Measurements from ENCODE around the gene PAN2.
"Not testable (repeated sequence)": the region's sequence is repeated elsewhere in the genome, so short reads cannot be mapped to it uniquely, and the experiment has no call there.

The PAN2 gene

DNA sequence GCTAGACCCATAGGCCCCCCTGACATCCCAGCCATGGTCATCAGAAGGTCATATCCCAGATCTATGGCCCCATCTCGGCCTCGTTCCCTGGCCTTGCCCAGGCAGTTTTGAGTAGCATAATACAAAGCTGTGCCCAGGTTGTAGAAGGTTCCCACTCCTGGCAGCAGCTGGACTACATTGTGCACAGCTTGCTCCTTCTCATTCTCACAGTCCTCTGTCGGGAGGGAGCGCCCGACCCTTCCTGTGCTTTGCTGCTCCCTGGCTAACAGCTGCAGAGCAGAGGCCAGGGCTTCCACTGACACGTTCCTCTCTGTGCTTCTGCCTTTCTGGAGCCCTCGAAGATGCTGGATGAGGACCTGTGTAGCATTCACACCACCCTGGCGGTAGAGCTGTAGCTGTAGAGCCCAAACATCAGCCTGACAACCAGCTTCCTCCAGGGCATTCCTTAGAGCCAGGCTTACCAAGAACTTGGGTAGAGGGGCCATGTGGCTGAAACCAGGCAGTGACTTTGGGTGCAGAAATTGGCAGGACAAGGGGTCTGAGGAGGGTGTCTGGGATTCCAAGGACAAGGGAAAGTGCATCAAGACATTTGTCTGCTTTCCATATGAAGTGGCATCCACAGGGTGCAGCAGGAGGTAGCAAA, 27.8 kb upstream of the PAN2 start:
- no peak overlapping the region for H3K9ac ChIP-seq (ENCODE audit: low read depth, low read length)
- no peak overlapping the region for H3K4me3 ChIP-seq (ENCODE audit: low read length)
- peaks cover 18% of the 10 kb centered on the region for H3K4me1 ChIP-seq (ENCODE audit: control insufficient read depth, insufficient read depth, low read length)
- H3K27me3 ChIP-seq (ENCODE audit: control insufficient read depth, insufficient read depth, low read length): no peaks in the 10 kb centered on the region
- no peaks in the 10 kb centered on the region for H3K36me3 ChIP-seq (ENCODE audit: insufficient read depth, low read length)
- no peaks in the 10 kb centered on the region for H3K9me3 ChIP-seq (replicated peaks; ENCODE audit: low read length)
- no peak overlapping the region for H3K4me2 ChIP-seq (ENCODE audit: low read length)

DNA sequence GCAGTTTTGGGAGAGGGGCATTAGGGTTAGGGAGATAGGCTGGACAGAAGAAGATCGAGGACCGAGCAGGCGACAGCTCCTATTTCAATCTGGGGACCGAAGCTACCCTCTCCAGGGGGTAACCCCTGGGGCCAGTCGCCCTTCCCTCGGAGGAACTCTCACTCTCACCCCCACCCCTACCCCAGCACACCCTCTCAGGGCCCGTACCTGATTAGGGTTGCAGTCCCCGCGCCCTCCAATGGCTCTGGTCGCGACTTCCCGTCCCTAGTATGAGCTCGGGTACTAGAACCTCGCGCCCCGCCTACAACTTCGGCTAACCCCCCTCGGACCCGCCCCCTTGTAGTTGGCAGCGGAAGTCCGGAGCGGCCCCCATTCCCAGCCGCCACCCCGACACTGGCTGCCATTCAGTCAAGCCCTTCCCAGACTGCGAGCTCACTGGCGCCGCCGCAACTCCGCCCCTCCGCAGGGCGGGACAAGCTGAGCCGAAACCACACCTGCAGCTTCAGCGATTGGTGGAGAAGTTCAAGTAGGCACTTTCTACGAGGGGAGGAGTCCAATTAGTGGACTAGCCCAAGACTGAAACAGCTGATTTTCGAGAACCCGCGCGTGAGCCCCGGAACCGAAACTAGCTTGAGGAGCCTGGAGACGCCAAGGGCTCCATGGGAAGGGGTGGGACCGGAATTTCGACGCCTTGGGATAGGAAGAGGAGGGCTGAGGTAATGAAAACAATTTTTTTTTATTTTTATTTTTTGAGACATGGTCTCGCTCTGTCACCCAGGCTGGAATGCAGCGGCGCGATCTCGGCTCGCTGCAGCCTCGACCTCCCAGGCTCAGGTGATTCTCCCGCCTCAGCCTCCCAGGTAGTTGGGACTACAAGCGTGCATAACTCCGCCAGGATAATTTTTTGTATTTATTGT, 26.3 kb upstream of the PAN2 start, which contains the start of gene STAT2:
STAT2 (minus strand) TSS at position 257 of the 917 bp plus-strand sequence. CDS start 3,536 bp downstream, outside the sequence.
- H3K4me1 ChIP-seq (ENCODE audit: control insufficient read depth, insufficient read depth, low read length): peaks cover 18% of the 10 kb centered on the region
- peak within 1 kb of the TSS; percentile 85 for H3K4me3 ChIP-seq (ENCODE audit: low read length)
- H3K9me3 ChIP-seq (replicated peaks; ENCODE audit: low read length): no peaks in the 10 kb centered on the region
- H3K36me3 ChIP-seq (ENCODE audit: insufficient read depth, low read length): peaks cover 13% of the 10 kb centered on the region
- peak within 1 kb of the TSS; percentile 90 for H3K4me2 ChIP-seq (ENCODE audit: low read length)
- H3K27me3 ChIP-seq (ENCODE audit: control insufficient read depth, insufficient read depth, low read length): no peaks in the 10 kb centered on the region
- H3K9ac ChIP-seq (ENCODE audit: low read depth, low read length): peak within 1 kb of the TSS; percentile 94

DNA sequence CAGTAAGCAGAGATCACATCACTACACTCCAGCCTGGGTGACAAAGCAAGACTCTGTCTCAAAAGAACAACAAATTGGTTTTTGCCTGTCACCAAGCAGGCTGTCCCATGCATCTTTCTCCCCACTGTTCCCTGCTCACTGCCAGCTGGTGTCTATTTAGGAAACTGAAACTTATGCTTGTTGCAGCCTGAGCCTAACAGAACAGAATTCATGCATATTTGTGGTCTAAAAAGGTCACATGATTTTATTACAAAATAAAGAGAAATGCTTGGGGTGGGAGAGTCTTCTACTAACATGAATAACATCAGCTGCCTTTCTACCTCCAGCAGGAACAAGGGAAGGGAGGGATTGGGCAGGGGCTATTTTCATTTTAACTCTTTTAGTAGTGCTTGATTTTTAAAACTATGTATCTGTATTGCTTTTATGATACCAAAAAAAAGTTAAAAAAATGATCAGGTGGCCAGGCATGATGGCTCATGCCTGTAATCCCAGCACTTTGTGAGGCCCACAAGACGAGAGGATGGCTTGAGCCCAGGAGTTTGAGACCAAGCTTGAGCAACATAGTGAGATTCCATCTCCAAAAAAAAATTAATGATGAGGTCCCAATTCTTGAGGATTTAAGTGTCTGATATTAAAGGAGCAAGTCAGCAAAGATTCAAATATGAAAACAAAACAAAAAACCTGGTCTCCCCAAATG, 25.2 kb upstream of the PAN2 start:
- no peaks in the 10 kb centered on the region for H3K27me3 ChIP-seq (ENCODE audit: control insufficient read depth, insufficient read depth, low read length)
- H3K9ac ChIP-seq (ENCODE audit: low read depth, low read length): peak overlapping the region; percentile 94
- H3K4me3 ChIP-seq (ENCODE audit: low read length): peak overlapping the region; percentile 85
- peaks cover 18% of the 10 kb centered on the region for H3K4me1 ChIP-seq (ENCODE audit: control insufficient read depth, insufficient read depth, low read length)
- peaks cover 24% of the 10 kb centered on the region for H3K36me3 ChIP-seq (ENCODE audit: insufficient read depth, low read length)
- H3K4me2 ChIP-seq (ENCODE audit: low read length): peak overlapping the region; percentile 90
- H3K9me3 ChIP-seq (replicated peaks; ENCODE audit: low read length): no peaks in the 10 kb centered on the region

DNA sequence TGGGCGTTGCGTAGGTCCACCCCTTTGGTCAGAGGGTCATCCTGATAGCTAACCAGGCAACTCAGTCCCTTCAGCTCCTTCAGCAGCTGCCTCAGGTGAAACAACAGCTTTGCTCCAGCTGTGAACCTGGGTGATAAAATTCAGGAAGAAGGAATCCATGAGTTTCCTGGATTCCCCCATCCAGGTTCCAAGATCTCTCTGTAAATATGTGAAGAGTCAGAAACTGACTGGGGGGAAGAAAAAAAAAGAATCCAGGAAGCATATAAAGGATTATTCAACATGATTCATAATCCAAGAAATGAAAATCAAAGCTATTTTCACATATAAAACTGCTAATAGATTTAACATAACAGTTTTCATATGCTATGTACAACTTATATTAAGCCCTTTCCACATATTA, 17.5 kb upstream of the PAN2 start:
- H3K4me3 ChIP-seq (ENCODE audit: low read length): no peak overlapping the region
- no peaks in the 10 kb centered on the region for H3K27me3 ChIP-seq (ENCODE audit: control insufficient read depth, insufficient read depth, low read length)
- no peaks in the 10 kb centered on the region for H3K9me3 ChIP-seq (replicated peaks; ENCODE audit: low read length)
- H3K4me2 ChIP-seq (ENCODE audit: low read length): no peak overlapping the region
- H3K9ac ChIP-seq (ENCODE audit: low read depth, low read length): no peak overlapping the region
- no peaks in the 10 kb centered on the region for H3K4me1 ChIP-seq (ENCODE audit: control insufficient read depth, insufficient read depth, low read length)
- peaks cover 76% of the 10 kb centered on the region for H3K36me3 ChIP-seq (ENCODE audit: insufficient read depth, low read length)

DNA sequence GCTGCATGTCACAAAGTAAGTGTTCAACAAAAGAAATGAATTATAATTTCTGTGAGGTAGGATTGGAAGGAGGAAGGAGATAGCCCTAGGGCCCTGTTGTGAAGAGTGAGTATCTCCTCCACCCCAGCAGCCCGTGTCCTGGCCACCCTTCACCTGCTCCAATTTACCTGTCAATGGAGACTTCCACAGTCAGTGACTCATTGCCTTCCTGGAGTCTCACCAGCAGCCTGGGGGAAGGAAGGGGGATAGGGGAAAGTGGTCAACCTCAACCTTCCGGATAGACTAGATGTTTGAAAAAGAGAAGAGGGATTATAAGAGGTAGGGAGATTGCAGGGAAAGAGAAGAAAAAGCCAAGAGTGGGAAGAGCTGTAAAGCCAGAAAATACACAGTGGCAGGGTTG, 16.9 kb upstream of the PAN2 start:
- H3K27me3 ChIP-seq (ENCODE audit: control insufficient read depth, insufficient read depth, low read length): no peaks in the 10 kb centered on the region
- H3K4me2 ChIP-seq (ENCODE audit: low read length): no peak overlapping the region
- no peaks in the 10 kb centered on the region for H3K9me3 ChIP-seq (replicated peaks; ENCODE audit: low read length)
- H3K4me3 ChIP-seq (ENCODE audit: low read length): no peak overlapping the region
- no peaks in the 10 kb centered on the region for H3K4me1 ChIP-seq (ENCODE audit: control insufficient read depth, insufficient read depth, low read length)
- H3K9ac ChIP-seq (ENCODE audit: low read depth, low read length): no peak overlapping the region
- peaks cover 76% of the 10 kb centered on the region for H3K36me3 ChIP-seq (ENCODE audit: insufficient read depth, low read length)

DNA sequence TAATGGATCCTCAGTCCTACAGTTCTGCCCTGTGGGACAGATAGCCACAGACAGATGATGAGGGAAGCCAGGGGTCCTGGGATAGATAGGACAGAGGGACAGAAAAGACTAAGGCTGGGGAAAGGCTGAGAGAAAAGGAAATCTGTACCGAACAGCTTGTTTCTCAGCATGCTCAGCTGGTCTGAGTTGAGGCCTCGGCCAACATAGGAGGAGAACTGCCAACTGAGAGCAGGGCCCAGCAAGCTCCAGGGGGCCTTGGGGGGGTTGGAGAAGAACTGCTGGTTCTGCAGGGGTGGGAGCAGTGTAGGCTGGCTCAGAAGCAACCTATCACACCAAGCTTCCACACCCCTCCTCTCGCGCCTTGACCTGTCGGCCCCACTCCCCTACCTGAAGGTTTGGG, 15.0 kb upstream of the PAN2 start:
- H3K36me3 ChIP-seq (ENCODE audit: insufficient read depth, low read length): peaks cover 68% of the 10 kb centered on the region
- H3K4me2 ChIP-seq (ENCODE audit: low read length): no peak overlapping the region
- no peak overlapping the region for H3K4me3 ChIP-seq (ENCODE audit: low read length)
- no peak overlapping the region for H3K9ac ChIP-seq (ENCODE audit: low read depth, low read length)
- H3K27me3 ChIP-seq (ENCODE audit: control insufficient read depth, insufficient read depth, low read length): no peaks in the 10 kb centered on the region
- no peaks in the 10 kb centered on the region for H3K9me3 ChIP-seq (replicated peaks; ENCODE audit: low read length)
- H3K4me1 ChIP-seq (ENCODE audit: control insufficient read depth, insufficient read depth, low read length): no peaks in the 10 kb centered on the region

DNA sequence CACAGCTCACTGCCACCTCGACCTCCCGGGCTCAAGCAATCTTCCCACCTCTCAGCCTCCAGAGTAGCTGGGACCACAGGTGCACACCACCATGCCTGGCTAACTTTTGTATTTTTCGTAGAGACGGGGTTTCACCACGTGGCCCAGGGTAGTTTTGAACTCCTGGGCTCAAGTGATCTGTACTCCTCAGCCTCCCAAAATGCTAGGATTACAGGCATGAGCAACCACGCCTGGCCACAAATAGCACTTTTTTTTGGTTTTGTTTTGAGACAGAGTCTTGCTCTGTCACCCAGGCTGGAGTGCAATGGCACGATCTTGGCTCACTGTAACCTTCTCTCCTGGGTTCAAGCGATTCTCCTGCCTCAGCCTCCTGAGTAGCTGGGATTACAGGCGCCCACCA, 13.5 kb upstream of the PAN2 start:
- H3K36me3 ChIP-seq (ENCODE audit: insufficient read depth, low read length): peaks cover 77% of the 10 kb centered on the region
- H3K27me3 ChIP-seq (ENCODE audit: control insufficient read depth, insufficient read depth, low read length); H3K4me2 ChIP-seq (ENCODE audit: low read length); H3K9me3 ChIP-seq (replicated peaks; ENCODE audit: low read length); H3K9ac ChIP-seq (ENCODE audit: low read depth, low read length); H3K4me3 ChIP-seq (ENCODE audit: low read length); H3K4me1 ChIP-seq (ENCODE audit: control insufficient read depth, insufficient read depth, low read length): not testable (repeated sequence)

DNA sequence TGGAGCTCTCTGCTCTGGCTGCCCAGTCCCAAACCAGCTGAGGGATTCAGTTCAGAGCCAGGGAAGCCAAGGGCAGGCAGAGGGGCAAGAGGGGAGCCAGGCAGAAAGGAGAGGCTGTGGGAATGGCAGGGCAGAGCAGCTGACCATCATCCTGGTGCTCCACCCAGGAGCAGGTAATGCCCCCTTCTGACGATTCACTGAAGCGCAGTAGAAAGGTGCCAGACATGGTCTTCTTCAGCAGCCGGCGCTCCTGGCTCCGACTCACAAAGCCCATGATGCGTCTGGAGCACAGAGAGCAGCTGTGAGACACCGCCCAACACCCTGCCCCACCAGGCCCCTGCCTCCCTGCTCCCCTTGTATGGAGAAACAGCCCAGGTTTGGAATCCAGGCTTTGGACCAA, 12.9 kb upstream of the PAN2 start:
- H3K4me2 ChIP-seq (ENCODE audit: low read length): no peak overlapping the region
- H3K9me3 ChIP-seq (replicated peaks; ENCODE audit: low read length): no peaks in the 10 kb centered on the region
- H3K27me3 ChIP-seq (ENCODE audit: control insufficient read depth, insufficient read depth, low read length): no peaks in the 10 kb centered on the region
- no peak overlapping the region for H3K4me3 ChIP-seq (ENCODE audit: low read length)
- no peak overlapping the region for H3K9ac ChIP-seq (ENCODE audit: low read depth, low read length)
- H3K4me1 ChIP-seq (ENCODE audit: control insufficient read depth, insufficient read depth, low read length): no peaks in the 10 kb centered on the region
- H3K36me3 ChIP-seq (ENCODE audit: insufficient read depth, low read length): peaks cover 80% of the 10 kb centered on the region

DNA sequence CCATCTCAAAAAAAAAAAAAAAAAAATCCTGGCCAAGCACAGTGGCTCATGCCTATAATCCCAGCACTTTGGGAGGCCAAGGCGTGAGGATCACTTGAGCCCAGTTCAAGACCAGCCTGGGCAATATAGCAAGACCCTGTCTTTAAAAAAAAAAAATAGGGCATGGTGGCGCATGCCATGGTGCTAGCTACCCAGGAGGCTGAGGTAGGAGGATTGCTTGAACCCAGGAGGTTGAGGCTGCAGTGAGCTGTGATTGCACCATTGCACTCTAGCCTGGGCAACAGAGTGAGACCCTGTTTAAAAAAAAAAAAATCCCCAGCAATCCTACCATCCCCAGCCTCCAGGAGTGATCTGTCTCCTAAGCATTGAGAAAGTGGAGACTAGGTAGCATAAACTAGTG, 8.5 kb upstream of the PAN2 start:
- not testable (repeated sequence) for H3K9me3 ChIP-seq (replicated peaks; ENCODE audit: low read length); H3K4me1 ChIP-seq (ENCODE audit: control insufficient read depth, insufficient read depth, low read length); H3K27me3 ChIP-seq (ENCODE audit: control insufficient read depth, insufficient read depth, low read length); H3K4me2 ChIP-seq (ENCODE audit: low read length); H3K4me3 ChIP-seq (ENCODE audit: low read length); H3K9ac ChIP-seq (ENCODE audit: low read depth, low read length)
- peaks cover 48% of the 10 kb centered on the region for H3K36me3 ChIP-seq (ENCODE audit: insufficient read depth, low read length)

DNA sequence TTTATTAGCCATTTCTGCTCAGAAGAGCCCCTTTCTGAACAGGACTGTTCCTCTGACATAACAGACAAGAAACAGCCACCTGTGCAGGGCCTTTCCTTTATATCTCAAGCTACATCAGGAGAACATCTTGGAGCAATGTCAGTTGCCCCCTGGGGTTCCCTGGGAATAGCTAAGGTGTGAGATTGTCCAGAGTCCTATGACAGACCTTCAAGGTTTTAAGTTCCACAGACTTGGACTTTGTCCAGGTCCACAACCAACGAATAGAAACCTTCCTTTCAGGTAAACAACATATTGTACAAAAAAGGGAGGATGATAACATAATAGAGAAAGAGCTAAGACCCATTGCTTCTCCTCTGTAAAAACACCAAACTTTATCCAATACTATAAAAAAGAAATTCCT, 7.8 kb upstream of the PAN2 start:
- H3K9me3 ChIP-seq (replicated peaks; ENCODE audit: low read length): no peaks in the 10 kb centered on the region
- H3K36me3 ChIP-seq (ENCODE audit: insufficient read depth, low read length): peaks cover 43% of the 10 kb centered on the region

DNA sequence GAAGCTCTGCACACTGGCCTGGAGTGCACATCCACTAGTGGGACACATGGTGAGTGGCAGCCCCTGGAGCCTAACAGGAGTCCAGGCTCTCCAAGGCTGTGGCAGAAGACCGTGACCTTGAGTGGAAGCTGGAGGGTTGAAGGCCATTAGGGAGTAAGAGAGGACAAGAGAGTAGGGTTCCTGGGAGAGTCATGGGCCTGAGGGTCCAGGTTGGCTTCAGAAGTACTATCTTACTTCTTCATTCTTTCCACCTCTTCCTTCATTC, 5.3 kb upstream of the PAN2 start:
- Histone ChIP-seq H3K27me3 (ENCODE audit: control insufficient read depth, insufficient read depth, low read length) (no peaks in the 10 kb centered on the region), H3K36me3 (ENCODE audit: insufficient read depth, low read length) (peaks cover 28% of the 10 kb centered on the region), H3K4me1 (ENCODE audit: control insufficient read depth, insufficient read depth, low read length) (peaks cover 6% of the 10 kb centered on the region), H3K9me3 (replicated peaks; ENCODE audit: low read length) (no peaks in the 10 kb centered on the region), H3K9ac (ENCODE audit: low read depth, low read length) (no peak overlapping the region), H3K4me3 (ENCODE audit: low read length) (no peak overlapping the region), H3K4me2 (ENCODE audit: low read length) (no peak overlapping the region)

More for the DNA sequence above, 7.8 kb upstream of the PAN2 start:
- Histone ChIP-seq H3K9ac (ENCODE audit: low read depth, low read length) (no peak overlapping the region), H3K4me2 (ENCODE audit: low read length) (no peak overlapping the region), H3K27me3 (ENCODE audit: control insufficient read depth, insufficient read depth, low read length) (no peaks in the 10 kb centered on the region), H3K4me1 (ENCODE audit: control insufficient read depth, insufficient read depth, low read length) (no peaks in the 10 kb centered on the region), H3K4me3 (ENCODE audit: low read length) (no peak overlapping the region)

All from skeletal muscle satellite cell (primary cell).